Measurements from ENCODE around the gene STMN3. TPM values are rescaled to one million over a fixed set of nuclear protein-coding genes. Genes with fewer than 3 reads are reported as not detected.
A peak's percentile ranks its signal among the peaks of the same experiment; 100 is the strongest.

STMN3 gene
- total RNA-seq, 2 donors from 2014 or later, result 21.2 to 24.5 TPM

DNA sequence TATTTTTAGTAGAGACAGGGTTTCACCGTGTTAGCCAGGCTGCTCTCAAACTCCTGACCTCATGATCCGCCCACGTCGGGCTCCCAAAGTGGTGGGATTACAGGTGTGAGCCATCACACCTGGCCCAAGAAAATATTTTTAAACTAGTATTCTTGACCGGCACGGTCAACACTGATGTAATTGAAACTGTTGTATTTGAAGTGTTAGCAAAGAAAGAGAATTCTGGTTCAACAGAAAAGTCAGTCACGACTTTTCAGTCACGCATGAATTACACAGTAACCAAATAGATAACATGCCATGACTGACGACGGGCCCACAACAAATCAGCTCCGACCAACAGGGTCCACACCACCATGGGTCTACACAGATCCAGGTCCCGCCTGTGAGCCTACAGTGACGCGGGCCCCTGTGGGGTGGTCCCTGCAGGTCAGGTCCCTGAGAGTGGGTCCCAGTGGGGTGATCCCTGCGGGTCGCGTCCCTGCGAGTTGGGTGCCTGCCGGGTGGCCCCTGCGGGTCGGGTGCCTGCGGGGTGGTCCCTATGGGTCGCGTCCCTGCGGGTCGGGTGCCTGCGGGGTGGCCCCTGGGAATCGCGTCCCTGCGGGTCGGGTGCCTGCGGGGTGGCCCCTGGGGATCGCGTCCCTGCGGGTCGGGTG, 27.3 kb downstream of the STMN3 start:
- 23% methylated on average over 17 of the region's 36 CpGs for WGBS
- Histone ChIP-seq H3K36me3 (no peaks in the 10 kb centered on the region), H3K27me3 (replicated peaks; ENCODE audit: insufficient read depth) (no peaks in the 10 kb centered on the region), H3K4me1 (replicated peaks) (no peaks in the 10 kb centered on the region), H3K27ac (peak overlapping the region; percentile 94 to 97), H3K4me3 (peak overlapping the region; percentile 95 to 98), H3K9me3 (no peaks in the 10 kb centered on the region)
- no peak for DNase-seq (ENCODE audit: low spot score)
- TF ChIP-seq POLR2A (IDR thresholded peaks at IDR 0.05) (no peak), POLR2AphosphoS5 (IDR thresholded peaks at IDR 0.05) (no peak)
- TF ChIP-seq, protein P1, sequence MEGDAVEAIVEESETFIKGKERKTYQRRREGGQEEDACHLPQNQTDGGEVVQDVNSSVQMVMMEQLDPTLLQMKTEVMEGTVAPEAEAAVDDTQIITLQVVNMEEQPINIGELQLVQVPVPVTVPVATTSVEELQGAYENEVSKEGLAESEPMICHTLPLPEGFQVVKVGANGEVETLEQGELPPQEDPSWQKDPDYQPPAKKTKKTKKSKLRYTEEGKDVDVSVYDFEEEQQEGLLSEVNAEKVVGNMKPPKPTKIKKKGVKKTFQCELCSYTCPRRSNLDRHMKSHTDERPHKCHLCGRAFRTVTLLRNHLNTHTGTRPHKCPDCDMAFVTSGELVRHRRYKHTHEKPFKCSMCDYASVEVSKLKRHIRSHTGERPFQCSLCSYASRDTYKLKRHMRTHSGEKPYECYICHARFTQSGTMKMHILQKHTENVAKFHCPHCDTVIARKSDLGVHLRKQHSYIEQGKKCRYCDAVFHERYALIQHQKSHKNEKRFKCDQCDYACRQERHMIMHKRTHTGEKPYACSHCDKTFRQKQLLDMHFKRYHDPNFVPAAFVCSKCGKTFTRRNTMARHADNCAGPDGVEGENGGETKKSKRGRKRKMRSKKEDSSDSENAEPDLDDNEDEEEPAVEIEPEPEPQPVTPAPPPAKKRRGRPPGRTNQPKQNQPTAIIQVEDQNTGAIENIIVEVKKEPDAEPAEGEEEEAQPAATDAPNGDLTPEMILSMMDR (IDR thresholded peaks at IDR 0.05), result no peak
- intact Hi-C loops (cut with DNase I), result loop anchor here (2.0 to 10.0 kb wide), 2 partner anchors 115 to 339 kb away; partner anchors contain the start of gene ZNF512B

DNA sequence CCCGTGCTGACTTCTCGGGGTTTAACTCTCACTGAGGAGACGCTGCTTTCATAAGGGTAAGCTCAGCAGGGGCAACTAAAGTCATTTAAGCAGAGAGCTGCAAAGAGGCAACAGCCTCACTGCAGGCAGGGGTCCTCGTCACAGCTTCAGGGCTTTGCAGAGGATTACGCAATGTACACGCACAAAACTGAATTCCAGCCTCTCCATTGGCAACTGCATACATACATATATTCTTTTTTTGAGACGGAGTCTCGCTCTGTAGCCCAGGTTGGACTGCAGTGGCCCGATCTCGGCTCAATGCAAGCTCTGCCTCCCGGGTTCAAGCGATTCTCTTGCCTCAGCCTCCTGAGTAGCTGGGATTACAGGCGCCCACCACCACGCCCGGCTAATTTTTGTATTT, 28.7 kb downstream of the STMN3 start:
- Histone ChIP-seq H3K36me3 (no peaks in the 10 kb centered on the region), H3K4me3 (no peak overlapping the region), H3K27ac (no peak overlapping the region), H3K4me1 (replicated peaks) (no peaks in the 10 kb centered on the region), H3K9me3 (no peaks in the 10 kb centered on the region), H3K27me3 (replicated peaks; ENCODE audit: insufficient read depth) (no peaks in the 10 kb centered on the region)
- WGBS, result 89% methylated on average over 15 of the region's 15 CpGs
- TF ChIP-seq POLR2A (IDR thresholded peaks at IDR 0.05), result no peak
- no peak for TF ChIP-seq POLR2AphosphoS5 (IDR thresholded peaks at IDR 0.05)
- TF ChIP-seq, protein P1 (IDR thresholded peaks at IDR 0.05), result no peak
- DNase-seq (ENCODE audit: low spot score), result no peak
- intact Hi-C loops (cut with DNase I), result loop anchor here (10.0 kb wide), 1 partner anchor 340 kb away; the partner anchor contains the start of gene ZNF512B

DNA sequence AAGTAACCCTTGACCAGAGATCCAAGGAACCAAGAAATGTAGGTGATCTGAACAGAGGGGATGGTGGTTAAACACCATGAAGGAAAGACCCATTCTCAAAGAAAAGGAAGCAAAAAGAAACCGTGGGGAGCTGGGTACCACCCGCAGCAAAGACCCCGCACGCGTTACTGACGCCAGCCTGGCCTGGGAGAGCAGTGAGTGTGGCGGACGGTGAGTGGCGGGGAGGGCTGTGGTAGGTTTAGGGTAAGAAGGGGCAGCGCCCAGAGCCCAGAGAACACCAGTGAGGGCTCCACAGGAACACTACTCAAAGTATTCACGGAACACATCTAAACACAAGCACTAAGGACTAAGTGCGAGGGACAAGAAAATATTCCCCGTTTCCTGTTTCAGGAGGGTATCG, 30.5 kb downstream of the STMN3 start:
- WGBS, result 95% methylated on average over 14 of the region's 14 CpGs
- H3K4me1 ChIP-seq (replicated peaks), result no peaks in the 10 kb centered on the region
- TF ChIP-seq, protein P1 (IDR thresholded peaks at IDR 0.05), result no peak
- TF ChIP-seq POLR2A (IDR thresholded peaks at IDR 0.05), result no peak
- no peak for TF ChIP-seq POLR2AphosphoS5 (IDR thresholded peaks at IDR 0.05)
- H3K9me3 ChIP-seq, result no peaks in the 10 kb centered on the region
- no peaks in the 10 kb centered on the region for H3K27me3 ChIP-seq (replicated peaks; ENCODE audit: insufficient read depth)
- no peak overlapping the region for H3K27ac ChIP-seq
- intact Hi-C loops (cut with DNase I), result loop anchor here (10.0 kb wide), 1 partner anchor 342 kb away; the partner anchor contains the start of gene ZNF512B
- no peak overlapping the region for H3K4me3 ChIP-seq
- no peak for DNase-seq (ENCODE audit: low spot score)
- peaks cover 0 to 4% of the 10 kb centered on the region in 2 donors for H3K36me3 ChIP-seq

DNA sequence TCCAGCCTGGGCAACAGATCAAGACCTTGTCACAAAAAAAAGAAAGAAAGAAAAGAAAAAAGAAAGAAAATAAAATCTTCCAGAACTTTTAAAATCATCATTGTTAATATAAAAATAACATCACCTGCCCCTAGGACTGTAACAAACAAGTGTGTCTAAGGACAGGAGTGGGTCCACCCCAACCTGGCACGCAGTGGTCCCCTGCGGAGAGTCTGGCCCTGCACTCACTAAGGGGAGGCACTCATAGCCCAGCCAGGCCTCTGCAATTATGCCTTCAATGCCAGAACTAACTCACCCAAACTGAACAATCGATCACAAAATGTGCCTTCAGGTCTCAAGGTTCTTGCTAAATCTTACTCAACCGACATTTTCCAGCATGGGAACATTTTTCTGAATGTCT, 31.1 kb downstream of the STMN3 start:
- Histone ChIP-seq H3K36me3 (peaks cover 0 to 10% of the 10 kb centered on the region in 2 donors), H3K27me3 (replicated peaks; ENCODE audit: insufficient read depth) (no peaks in the 10 kb centered on the region), H3K4me1 (replicated peaks) (no peaks in the 10 kb centered on the region), H3K9me3 (no peaks in the 10 kb centered on the region), H3K27ac (no peak overlapping the region), H3K4me3 (no peak overlapping the region)
- 91% methylated on average over 4 of the region's 4 CpGs for WGBS
- DNase-seq (ENCODE audit: low spot score), result no peak
- intact Hi-C loops (cut with DNase I), result loop anchor here (10.0 kb wide), 1 partner anchor 343 kb away; the partner anchor contains the start of gene ZNF512B
- TF ChIP-seq POLR2A (IDR thresholded peaks at IDR 0.05), result no peak
- TF ChIP-seq, protein P1 (IDR thresholded peaks at IDR 0.05), result no peak
- no peak for TF ChIP-seq POLR2AphosphoS5 (IDR thresholded peaks at IDR 0.05)

DNA sequence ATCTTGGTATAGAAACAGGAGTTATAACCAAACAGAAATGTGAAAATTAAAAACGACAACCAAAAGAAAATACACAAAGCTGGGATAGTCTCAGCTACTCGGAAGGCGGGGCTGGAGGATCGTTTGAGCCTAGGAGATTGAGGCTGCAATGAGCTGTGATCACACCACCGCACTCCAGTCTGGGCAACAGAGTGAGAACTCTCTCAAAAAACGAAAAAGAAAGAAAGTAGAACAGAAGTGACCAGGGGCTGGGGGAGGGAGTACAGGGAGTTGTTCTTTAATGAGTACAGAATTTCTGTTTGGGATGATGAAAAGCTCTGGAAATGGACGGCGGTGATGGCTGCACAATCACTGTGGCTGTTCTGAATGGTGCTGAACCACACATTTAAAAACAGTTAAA, 32.2 kb downstream of the STMN3 start:
- Histone ChIP-seq H3K4me1 (replicated peaks) (no peaks in the 10 kb centered on the region), H3K36me3 (peaks cover 0 to 13% of the 10 kb centered on the region in 2 donors), H3K4me3 (no peak overlapping the region), H3K9me3 (no peaks in the 10 kb centered on the region), H3K27ac (peak overlapping the region in 1 of 2 donors; percentile 6), H3K27me3 (replicated peaks; ENCODE audit: insufficient read depth) (no peaks in the 10 kb centered on the region)
- 71% methylated on average over 8 of the region's 8 CpGs for WGBS
- TF ChIP-seq POLR2AphosphoS5 (IDR thresholded peaks at IDR 0.05) (no peak), POLR2A (IDR thresholded peaks at IDR 0.05) (no peak)
- TF ChIP-seq, protein P1 (IDR thresholded peaks at IDR 0.05), result no peak
- DNase-seq (ENCODE audit: low spot score), result no peak
- intact Hi-C loops (cut with DNase I), result loop anchor here (10.0 kb wide), 1 partner anchor 344 kb away; the partner anchor contains the start of gene ZNF512B
